GM18519 (cell line): ENCODE results near the gene ZNF746.
"Not testable (repeated sequence)": the region's sequence is repeated elsewhere in the genome, so short reads cannot be mapped to it uniquely, and the experiment has no call there.

ENCODE experiments used
- ATAC-seq: cut with Tn5 transposase; IDR thresholded peaks from one replicate; pipeline ENCODE4 v1.9.1; 2021; ENCODE audit warnings: mild to moderate bottlenecking, moderate library complexity; ENCODE audit not compliant: unreplicated experiment, low FRiP score

Gene ZNF746

GRCh38 chr7:149460493-149461277, 36.9 kb downstream of the ZNF746 start, which contains the start of gene ZNF777:
ZNF777 (minus strand) TSS chr7:149461062; CDS start chr7:149456022, 5,040 bp downstream.
- peak; percentile 92 for ATAC-seq

- peak; percentile 32 for ATAC-seq
These were observed 37.8 kb downstream of the ZNF746 start for GRCh38 chr7:149459540-149460452.

- no peak for ATAC-seq
These were observed 38.4 kb downstream of the ZNF746 start for GRCh38 chr7:149459201-149459539.

- no peak for ATAC-seq
These were observed 39.4 kb downstream of the ZNF746 start for GRCh38 chr7:149458235-149458634.

- ATAC-seq, result no peak
These were observed 39.8 kb downstream of the ZNF746 start for GRCh38 chr7:149457766-149458165.

- no peak for ATAC-seq
These were observed 40.8 kb downstream of the ZNF746 start for GRCh38 chr7:149456506-149457421.

- ATAC-seq, result no peak
These were observed 42.2 kb downstream of the ZNF746 start for GRCh38 chr7:149455175-149455950.

- no peak for ATAC-seq
These were observed 42.9 kb downstream of the ZNF746 start for GRCh38 chr7:149454750-149455149.

- ATAC-seq, result no peak
These were observed 43.6 kb downstream of the ZNF746 start for GRCh38 chr7:149454006-149454405.

GRCh38 chr7:149450821-149451220, 46.8 kb downstream of the ZNF746 start:
- ATAC-seq, result no peak

GRCh38 chr7:149449897-149450296, 47.7 kb downstream of the ZNF746 start:
- ATAC-seq, result no peak

GRCh38 chr7:149448961-149449360, 48.6 kb downstream of the ZNF746 start:
- no peak for ATAC-seq

GRCh38 chr7:149446026-149446425, 51.6 kb downstream of the ZNF746 start:
- not testable (repeated sequence) for ATAC-seq

- no peak for ATAC-seq
These were observed 53.3 kb downstream of the ZNF746 start for GRCh38 chr7:149444287-149444686.

- ATAC-seq, result no peak
These were observed 54.1 kb downstream of the ZNF746 start for GRCh38 chr7:149443523-149443922.

GRCh38 chr7:149442924-149443323, 54.7 kb downstream of the ZNF746 start:
- ATAC-seq, result no peak

GRCh38 chr7:149440222-149440621, 57.4 kb downstream of the ZNF746 start:
- no peak for ATAC-seq

- ATAC-seq, result no peak
These were observed 61.3 kb downstream of the ZNF746 start for GRCh38 chr7:149436358-149436757.

- no peak for ATAC-seq
These were observed 64.5 kb downstream of the ZNF746 start for GRCh38 chr7:149433124-149433523.
